22Rv1 (cell line): ENCODE results near the gene ZNF528.

ENCODE experiments used
- H3K27ac ChIP-seq: fragments of 450-650 bp; 2 replicates; pipeline ENCODE4 v1.5.1; 2017
- ZFX ChIP-seq: fragments of 450-650 bp; IDR thresholded peaks from 2 replicates; pipeline ENCODE4 v1.6.1; 2017; ENCODE audit warnings: antibody characterized with exemption, borderline replicate concordance
- TF ChIP-seq, protein P1 (sequence below): fragments of 450-650 bp; IDR thresholded peaks from 2 replicates; pipeline ENCODE4 v1.5.1; 2017; ENCODE audit warnings: mild to moderate bottlenecking

Gene ZNF528

DNA sequence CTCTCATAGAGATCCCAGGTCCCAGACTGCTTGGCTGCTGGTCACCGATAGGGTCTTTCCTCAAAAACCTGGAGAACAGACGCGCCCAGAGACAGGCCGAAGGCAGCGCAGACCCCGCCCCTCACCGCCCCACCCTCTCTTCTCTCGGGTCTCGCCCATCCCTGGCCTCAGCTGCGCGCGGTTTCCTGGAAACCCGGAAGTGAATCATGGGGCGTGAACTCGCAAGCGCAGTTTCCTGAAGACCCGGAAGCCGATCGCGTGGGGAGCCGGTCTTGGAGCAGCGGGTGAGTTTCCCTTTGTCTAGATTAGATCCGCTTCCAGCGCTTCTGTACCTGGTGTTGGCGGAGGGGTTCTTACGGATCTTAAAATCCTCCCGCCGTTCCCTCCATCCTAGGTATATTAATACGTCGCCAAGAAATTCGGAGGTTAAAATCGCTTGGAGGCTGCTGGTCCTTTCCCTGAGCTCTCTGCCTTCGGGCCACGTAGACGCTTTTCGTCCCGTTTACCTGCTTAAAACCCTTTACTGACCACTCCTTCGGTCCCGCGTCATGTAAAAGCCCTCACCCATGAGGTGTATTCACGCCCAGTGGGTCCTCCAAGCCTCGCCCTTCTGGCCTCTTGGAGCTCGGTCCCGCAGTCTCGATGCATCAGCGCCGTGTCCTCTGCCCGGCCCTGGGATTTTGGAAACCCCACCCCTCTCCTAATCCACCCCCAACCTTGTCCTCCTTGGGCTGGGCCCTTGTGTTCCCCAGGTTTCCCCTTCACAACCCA lies 55.9 kb downstream of the ZNF528 start, which contains the start of gene ZNF578:
Gene ZNF578, plus strand, starts transcription at position 230 of the 771 bp plus-strand sequence. CDS start 48,293 bp downstream, outside the sequence.
- H3K27ac ChIP-seq = peak within 1 kb of the TSS; percentile 34; the same call in 1 of the 2 replicates
- TF ChIP-seq, protein P1, sequence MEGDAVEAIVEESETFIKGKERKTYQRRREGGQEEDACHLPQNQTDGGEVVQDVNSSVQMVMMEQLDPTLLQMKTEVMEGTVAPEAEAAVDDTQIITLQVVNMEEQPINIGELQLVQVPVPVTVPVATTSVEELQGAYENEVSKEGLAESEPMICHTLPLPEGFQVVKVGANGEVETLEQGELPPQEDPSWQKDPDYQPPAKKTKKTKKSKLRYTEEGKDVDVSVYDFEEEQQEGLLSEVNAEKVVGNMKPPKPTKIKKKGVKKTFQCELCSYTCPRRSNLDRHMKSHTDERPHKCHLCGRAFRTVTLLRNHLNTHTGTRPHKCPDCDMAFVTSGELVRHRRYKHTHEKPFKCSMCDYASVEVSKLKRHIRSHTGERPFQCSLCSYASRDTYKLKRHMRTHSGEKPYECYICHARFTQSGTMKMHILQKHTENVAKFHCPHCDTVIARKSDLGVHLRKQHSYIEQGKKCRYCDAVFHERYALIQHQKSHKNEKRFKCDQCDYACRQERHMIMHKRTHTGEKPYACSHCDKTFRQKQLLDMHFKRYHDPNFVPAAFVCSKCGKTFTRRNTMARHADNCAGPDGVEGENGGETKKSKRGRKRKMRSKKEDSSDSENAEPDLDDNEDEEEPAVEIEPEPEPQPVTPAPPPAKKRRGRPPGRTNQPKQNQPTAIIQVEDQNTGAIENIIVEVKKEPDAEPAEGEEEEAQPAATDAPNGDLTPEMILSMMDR = no peak
- no peak for TF ChIP-seq ZFX

GRCh38 chr19:52464798-52465470 lies 67.3 kb downstream of the ZNF528 start:
- no peak overlapping the region for H3K27ac ChIP-seq
- TF ChIP-seq ZFX = no peak
- TF ChIP-seq, protein P1 = peak; percentile 59
